Suprapubic skin (tissue), 4 donors: ENCODE data around the gene KCMF1. TPM values are rescaled to one million over a fixed set of nuclear protein-coding genes. Genes with fewer than 3 reads are reported as not detected.

Source experiments
- DNase-seq, 2 donors: peaks; one replicate each; pipeline ENCODE4 v3.0.0-alpha.2; 2019; ENCODE audit warnings: low spot score in 2 of 2
- H3K27ac ChIP-seq: fragments of 200-600 bp; sonication (generic); one replicate; pipeline ENCODE4 v1.5.1; 2019
- H3K27me3 ChIP-seq: fragments of 200-600 bp; sonication (generic); one replicate; pipeline ENCODE4 v1.5.1; 2019
- H3K36me3 ChIP-seq: fragments of 200-600 bp; sonication (generic); one replicate; pipeline ENCODE4 v1.5.1; 2019
- H3K4me1 ChIP-seq: fragments of 200-600 bp; sonication (generic); one replicate; pipeline ENCODE4 v1.5.1; 2019
- H3K4me3 ChIP-seq: fragments of 200-600 bp; sonication (generic); one replicate; pipeline ENCODE4 v1.5.1; 2019; ENCODE audit warnings: mild to moderate bottlenecking
- H3K9me3 ChIP-seq: fragments of 200-600 bp; sonication (generic); one replicate; pipeline ENCODE4 v1.5.1; 2019
- CTCF ChIP-seq, 2 donors: fragments of 200-600 bp in 1 of 2; fragments of 450-650 bp in 1 of 2; sonication (generic) in 1 of 2; IDR thresholded peaks; one replicate each; pipeline ENCODE4 v1.5.1; 2016 to 2019; ENCODE audit warnings: antibody characterized with exemption in 2 of 2, mild to moderate bottlenecking in 1 of 2, moderate library complexity in 1 of 2
- EP300 ChIP-seq: sonication (generic); formaldehyde crosslinking; IDR thresholded peaks from one replicate; pipeline ENCODE4 v1.6.1; 2017; ENCODE audit warnings: antibody characterized with exemption
- POLR2A ChIP-seq, 2 donors: fragments of 450-650 bp; IDR thresholded peaks; one replicate each; pipeline ENCODE4 v1.6.1; 2017; ENCODE audit warnings: antibody characterized with exemption in 2 of 2, mild to moderate bottlenecking in 2 of 2, moderate library complexity in 2 of 2
- POLR2AphosphoS5 ChIP-seq, 3 donors: sonication (generic); formaldehyde crosslinking; IDR thresholded peaks; one replicate each; pipeline ENCODE4 v1.6.1; 2017; ENCODE audit warnings: antibody characterized with exemption in 3 of 3
- WGBS: methylation state at CpG from one replicate; pipeline ENCODE4 v1.1.5; 2018; 5-methylcytosine and 5-hydroxymethylcytosine counted together
- total RNA-seq, 4 donors: library from RNA; depleted of rRNA; stranded (reverse); fragments of >200 nt; gene quantifications; one replicate each; pipeline ENCODE4 v1.1.0, GENCODE V29; 2016

KCMF1 gene
- total RNA-seq, 4 donors from 2014 or later: 23.5 to 42.6 (median 29.3) TPM

GRCh38 chr2:84925724-84926376 lies 45.1 kb upstream of the KCMF1 start:
- peak; percentile 97 to 98 for DNase-seq
- TF ChIP-seq POLR2AphosphoS5 (IDR thresholded peaks at IDR 0.05): peak in 1 of 3 donors; percentile 96
- no peak for TF ChIP-seq EP300
- TF ChIP-seq CTCF (IDR thresholded peaks at IDR 0.05): peak; percentile 91 to 96
- no peak for TF ChIP-seq POLR2A (IDR thresholded peaks at IDR 0.05)
- 6% methylated on average over 26 of the region's 34 CpGs for WGBS
- Histone ChIP-seq H3K27me3 (no peaks in the 10 kb centered on the region), H3K27ac (peak overlapping the region; percentile 45), H3K4me3 (peak overlapping the region; percentile 41), H3K4me1 (peaks cover 27% of the 10 kb centered on the region), H3K9me3 (no peaks in the 10 kb centered on the region), H3K36me3 (no peaks in the 10 kb centered on the region)

GRCh38 chr2:84927275-84927627 lies 43.7 kb upstream of the KCMF1 start:
- TF ChIP-seq EP300 (no peak), CTCF (IDR thresholded peaks at IDR 0.05) (no peak), POLR2AphosphoS5 (IDR thresholded peaks at IDR 0.05) (no peak), POLR2A (IDR thresholded peaks at IDR 0.05) (no peak)
- DNase-seq: no peak
- H3K4me3 ChIP-seq: no peak overlapping the region
- H3K27ac ChIP-seq: no peak overlapping the region
- no peaks in the 10 kb centered on the region for H3K36me3 ChIP-seq
- no peaks in the 10 kb centered on the region for H3K27me3 ChIP-seq
- 46% methylated on average over 3 of the region's 3 CpGs for WGBS
- H3K9me3 ChIP-seq: no peaks in the 10 kb centered on the region
- H3K4me1 ChIP-seq: peaks cover 27% of the 10 kb centered on the region

- no peaks in the 10 kb centered on the region for H3K36me3 ChIP-seq
- TF ChIP-seq EP300 (no peak), CTCF (IDR thresholded peaks at IDR 0.05) (no peak), POLR2A (IDR thresholded peaks at IDR 0.05) (no peak), POLR2AphosphoS5 (IDR thresholded peaks at IDR 0.05) (no peak)
- WGBS: 74% methylated on average over 1 of the region's 1 CpG
- DNase-seq: no peak
- no peak overlapping the region for H3K4me3 ChIP-seq
- no peak overlapping the region for H3K27ac ChIP-seq
- no peaks in the 10 kb centered on the region for H3K9me3 ChIP-seq
- no peaks in the 10 kb centered on the region for H3K27me3 ChIP-seq
- peaks cover 9% of the 10 kb centered on the region for H3K4me1 ChIP-seq
Measured at GRCh38 chr2:84931384-84931821, 39.6 kb upstream of the KCMF1 start.

- TF ChIP-seq POLR2AphosphoS5 (IDR thresholded peaks at IDR 0.05) (no peak), CTCF (IDR thresholded peaks at IDR 0.05) (no peak), EP300 (no peak), POLR2A (IDR thresholded peaks at IDR 0.05) (no peak)
- no peaks in the 10 kb centered on the region for H3K36me3 ChIP-seq
- no peaks in the 10 kb centered on the region for H3K4me1 ChIP-seq
- 68% methylated on average over 5 of the region's 5 CpGs for WGBS
- no peak for DNase-seq
- H3K27me3 ChIP-seq: no peaks in the 10 kb centered on the region
- no peak overlapping the region for H3K27ac ChIP-seq
- no peaks in the 10 kb centered on the region for H3K9me3 ChIP-seq
- H3K4me3 ChIP-seq: no peak overlapping the region
Measured at GRCh38 chr2:84938194-84938879, 32.6 kb upstream of the KCMF1 start.

GRCh38 chr2:84939426-84940087 lies 31.4 kb upstream of the KCMF1 start:
- TF ChIP-seq POLR2A (IDR thresholded peaks at IDR 0.05) (no peak), EP300 (no peak), POLR2AphosphoS5 (IDR thresholded peaks at IDR 0.05) (no peak), CTCF (IDR thresholded peaks at IDR 0.05) (no peak)
- no peaks in the 10 kb centered on the region for H3K36me3 ChIP-seq
- no peaks in the 10 kb centered on the region for H3K4me1 ChIP-seq
- no peak overlapping the region for H3K27ac ChIP-seq
- no peak for DNase-seq
- H3K4me3 ChIP-seq: no peak overlapping the region
- no peaks in the 10 kb centered on the region for H3K9me3 ChIP-seq
- 67% methylated on average over 9 of the region's 9 CpGs for WGBS
- H3K27me3 ChIP-seq: no peaks in the 10 kb centered on the region
